Subcutaneous abdominal adipose tissue (tissue), 5 donors: ENCODE measurements around the gene DUSP3.

ENCODE experiments used
- H3K27ac ChIP-seq: one replicate; pipeline ENCODE4 v1.7.0; 2013; ENCODE audit warnings: low read depth, mild to moderate bottlenecking, inconsistent platforms, low read length, moderate library complexity
- H3K27me3 ChIP-seq, 5 donors: one replicate each; pipeline ENCODE4 v1.7.0; 2013; ENCODE audit warnings: low read length in 5 of 5, inconsistent platforms in 1 of 5; ENCODE audit not compliant: control insufficient read depth in 5 of 5, insufficient read depth in 4 of 5
- H3K36me3 ChIP-seq, 5 donors: one replicate each; pipeline ENCODE4 v1.7.0; 2013; ENCODE audit warnings: low read length in 5 of 5; ENCODE audit not compliant: control insufficient read depth in 5 of 5, insufficient read depth in 5 of 5
- H3K4me1 ChIP-seq, 5 donors: one replicate each; pipeline ENCODE4 v1.7.0; 2013; ENCODE audit warnings: low read length in 5 of 5, mild to moderate bottlenecking in 3 of 5, moderate library complexity in 1 of 5; ENCODE audit not compliant: control insufficient read depth in 5 of 5, insufficient read depth in 5 of 5
- H3K4me3 ChIP-seq, 5 donors: one replicate each; pipeline ENCODE4 v1.7.0; 2013; ENCODE audit warnings: low read length in 5 of 5, low read depth in 1 of 5
- H3K9ac ChIP-seq, 5 donors: one replicate each; pipeline ENCODE4 v1.7.0; 2013; ENCODE audit warnings: low read length in 5 of 5, mild to moderate bottlenecking in 4 of 5, moderate library complexity in 3 of 5
- H3K9me3 ChIP-seq, 5 donors: one replicate each; pipeline ENCODE4 v1.7.0; 2013; ENCODE audit warnings: low read length in 5 of 5; ENCODE audit not compliant: control insufficient read depth in 5 of 5
- donor health status: healthy.
- donor health status: healthy.
- donor health status: healthy.
- donor health status: healthy.
- donor health status: healthy.

Gene DUSP3

GRCh38 chr17:43787728-43788127, 9.0 kb upstream of the DUSP3 start:
- Histone ChIP-seq H3K9ac (no peak overlapping the region), H3K27ac (no peak overlapping the region), H3K4me3 (no peak overlapping the region), H3K36me3 (no peaks in the 10 kb centered on the region), H3K4me1 (peaks cover 0 to 7% (median 0%) of the 10 kb centered on the region in 5 donors), H3K9me3 (no peaks in the 10 kb centered on the region), H3K27me3 (peaks cover 0 to 3% (median 0%) of the 10 kb centered on the region in 5 donors)

- H3K4me1 ChIP-seq: peaks cover 0 to 6% (median 1%) of the 10 kb centered on the region in 5 donors
- H3K27me3 ChIP-seq: no peaks in the 10 kb centered on the region
- H3K27ac ChIP-seq: no peak overlapping the region
- H3K36me3 ChIP-seq: no peaks in the 10 kb centered on the region
- H3K9ac ChIP-seq: no peak overlapping the region
- H3K9me3 ChIP-seq: no peaks in the 10 kb centered on the region
- no peak overlapping the region for H3K4me3 ChIP-seq
These were observed 5.9 kb upstream of the DUSP3 start for GRCh38 chr17:43784628-43785101.

- H3K9ac ChIP-seq: no peak overlapping the region
- no peaks in the 10 kb centered on the region for H3K36me3 ChIP-seq
- H3K27ac ChIP-seq: no peak overlapping the region
- H3K4me3 ChIP-seq: no peak overlapping the region
- peaks cover 0 to 12% (median 7%) of the 10 kb centered on the region in 5 donors for H3K4me1 ChIP-seq
- no peaks in the 10 kb centered on the region for H3K27me3 ChIP-seq
- no peaks in the 10 kb centered on the region for H3K9me3 ChIP-seq
These were observed 5.3 kb upstream of the DUSP3 start for GRCh38 chr17:43784068-43784467.

GRCh38 chr17:43782913-43783680, 4.3 kb upstream of the DUSP3 start:
- peaks cover 0 to 13% (median 8%) of the 10 kb centered on the region in 5 donors for H3K4me1 ChIP-seq
- no peak overlapping the region for H3K9ac ChIP-seq
- no peak overlapping the region for H3K4me3 ChIP-seq
- H3K27me3 ChIP-seq: no peaks in the 10 kb centered on the region
- no peaks in the 10 kb centered on the region for H3K9me3 ChIP-seq
- H3K36me3 ChIP-seq: no peaks in the 10 kb centered on the region
- no peak overlapping the region for H3K27ac ChIP-seq

GRCh38 chr17:43780135-43780534, 1.4 kb upstream of the DUSP3 start, which contains the start of gene CFAP97D1:
Gene CFAP97D1 (plus strand): TSS chr17:43780435. CDS start chr17:43780463, 28 bp downstream.
- no peaks in the 10 kb centered on the region for H3K27me3 ChIP-seq
- H3K36me3 ChIP-seq: peaks cover 0 to 14% (median 4%) of the 10 kb centered on the region in 5 donors
- peaks cover 0 to 36% (median 28%) of the 10 kb centered on the region in 5 donors for H3K4me1 ChIP-seq
- H3K4me3 ChIP-seq: peak within 1 kb of the TSS; percentile 66 to 90 (median 79)
- H3K9me3 ChIP-seq: no peaks in the 10 kb centered on the region
- H3K27ac ChIP-seq: peak within 1 kb of the TSS; percentile 99
- H3K9ac ChIP-seq: peak within 1 kb of the TSS; percentile 10 to 96 (median 79)

GRCh38 chr17:43779145-43780125, 658 bp upstream of the DUSP3 start:
- peaks cover 0 to 43% (median 34%) of the 10 kb centered on the region in 5 donors for H3K4me1 ChIP-seq
- H3K9ac ChIP-seq: peak overlapping the region; percentile 10 to 96 (median 79)

GRCh38 chr17:43774304-43775250, 4.2 kb downstream of the DUSP3 start:
- H3K27me3 ChIP-seq: no peaks in the 10 kb centered on the region

More at GRCh38 chr17:43779145-43780125, 658 bp upstream of the DUSP3 start:
- H3K4me3 ChIP-seq: peak overlapping the region; percentile 66 to 90 (median 79)
- no peaks in the 10 kb centered on the region for H3K9me3 ChIP-seq
- peak overlapping the region; percentile 99 for H3K27ac ChIP-seq
- peaks cover 0 to 21% (median 10%) of the 10 kb centered on the region in 5 donors for H3K36me3 ChIP-seq
- no peaks in the 10 kb centered on the region for H3K27me3 ChIP-seq

GRCh38 chr17:43772877-43773648, 5.7 kb downstream of the DUSP3 start:
- Histone ChIP-seq H3K9me3 (no peaks in the 10 kb centered on the region), H3K4me1 (peaks cover 0 to 69% (median 43%) of the 10 kb centered on the region in 5 donors), H3K4me3 (no peak overlapping the region), H3K36me3 (peaks cover 2 to 83% (median 62%) of the 10 kb centered on the region in 5 donors), H3K9ac (peak overlapping the region in 1 of 5 donors; percentile 19), H3K27ac (peak overlapping the region; percentile 30), H3K27me3 (no peaks in the 10 kb centered on the region)

More at GRCh38 chr17:43774304-43775250, 4.2 kb downstream of the DUSP3 start:
- Histone ChIP-seq H3K4me1 (peaks cover 0 to 62% (median 38%) of the 10 kb centered on the region in 5 donors), H3K9me3 (no peaks in the 10 kb centered on the region), H3K9ac (no peak overlapping the region), H3K4me3 (no peak overlapping the region), H3K36me3 (peaks cover 2 to 68% (median 49%) of the 10 kb centered on the region in 5 donors), H3K27ac (no peak overlapping the region)
